A673 (cell line): ENCODE measurements around the gene HLCS.

ENCODE experiments used
- CTCF ChIP-seq: fragments of 300-800, 200-600 bp; sonication (generic); conservative IDR thresholded peaks from 2 replicates; pipeline ENCODE4 v1.5.1; 2017; ENCODE audit warnings: low read depth, mild to moderate bottlenecking, antibody characterized with exemption, low read length, moderate library complexity, mixed read lengths
- EZH2 ChIP-seq: fragments of 200-600 bp; sonication (generic); IDR thresholded peaks from 2 replicates; pipeline ENCODE4 v1.6.1; 2017; ENCODE audit warnings: borderline replicate concordance, low read depth, mild to moderate bottlenecking, mixed read lengths, antibody characterized with exemption, low read length; ENCODE audit not compliant: poor library complexity, severe bottlenecking

- no peak for TF ChIP-seq EZH2
- no peak for TF ChIP-seq CTCF
Measured at GRCh38 chr21:36783612-36784374, 182.7 kb downstream of the HLCS start.
